HPDE6-E6E7 (cell line): ENCODE data around the gene ANKRD44.

Source experiments
- DNase-seq: peaks from one replicate; pipeline ENCODE4 v3.0.0; 2011; ENCODE audit warnings: missing footprints; ENCODE audit errors: extremely low spot score

The ANKRD44 gene

DNA sequence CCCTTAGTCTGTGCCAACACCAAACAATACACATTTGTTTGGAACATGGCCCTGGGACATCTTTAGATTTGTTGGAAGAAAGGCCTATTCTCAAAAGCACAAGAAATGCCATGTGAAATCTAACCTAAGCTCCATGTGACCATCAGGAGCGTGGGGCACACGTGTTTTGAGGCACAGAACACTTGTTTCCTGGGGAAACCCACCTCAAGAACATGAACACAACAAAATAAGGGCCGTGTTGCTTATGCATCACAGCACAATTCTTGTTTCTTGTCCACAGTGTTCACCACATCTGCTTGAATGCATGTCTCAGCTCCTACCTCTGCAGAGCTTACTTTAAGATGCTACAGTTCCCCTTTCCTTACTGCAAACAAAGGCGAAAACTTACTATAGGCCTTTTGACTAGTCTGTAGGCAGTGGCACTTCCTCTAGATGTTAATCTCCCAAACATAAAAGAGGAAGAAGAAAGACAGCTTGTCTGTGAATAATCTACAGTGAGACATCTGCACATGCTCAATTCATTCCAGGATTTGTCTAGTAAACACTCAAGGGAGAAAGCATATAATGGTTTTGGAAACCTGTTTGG lies 165.0 kb downstream of the ANKRD44 start:
- no peak for DNase-seq

- no peak for DNase-seq
These were observed 166.4 kb downstream of the ANKRD44 start for GRCh38 chr2:197144183-197144582.

DNA sequence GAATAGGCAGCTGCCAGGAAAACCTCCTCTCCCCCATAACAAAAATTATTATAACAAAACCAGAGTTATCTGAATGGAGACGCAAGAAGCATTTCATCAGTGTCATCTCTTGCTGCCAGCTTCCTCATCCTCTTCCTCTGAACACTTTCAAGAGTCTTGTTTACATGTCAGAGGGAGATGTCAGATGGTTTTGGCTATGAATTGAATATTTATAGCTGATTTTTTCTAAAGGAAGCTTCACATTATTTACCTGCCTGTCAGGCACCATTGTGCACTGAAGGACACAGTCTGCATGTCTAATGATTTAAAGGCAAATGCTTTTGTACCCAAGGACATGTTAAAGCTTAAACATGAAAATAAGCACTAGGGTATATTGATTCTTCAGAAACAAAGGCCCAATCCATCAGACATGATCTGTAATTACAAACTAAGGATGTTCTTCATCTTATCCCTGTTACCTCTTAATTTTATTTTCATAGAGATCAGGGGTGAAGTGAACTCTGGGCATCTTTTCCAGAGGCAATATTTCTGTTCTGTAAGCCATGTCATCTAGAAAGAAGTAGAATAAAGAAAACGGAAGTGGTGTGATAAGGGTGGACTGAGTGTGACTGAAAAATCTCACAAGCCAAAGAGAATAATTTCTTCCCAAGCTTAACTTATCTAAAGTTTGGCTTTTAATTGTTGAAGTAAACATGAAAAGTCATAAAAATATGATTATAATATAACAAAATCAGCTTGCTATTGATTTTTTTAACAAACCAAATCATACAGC lies 168.7 kb downstream of the ANKRD44 start:
- DNase-seq = no peak

GRCh38 chr2:197140045-197140444 lies 170.5 kb downstream of the ANKRD44 start:
- DNase-seq = no peak

DNA sequence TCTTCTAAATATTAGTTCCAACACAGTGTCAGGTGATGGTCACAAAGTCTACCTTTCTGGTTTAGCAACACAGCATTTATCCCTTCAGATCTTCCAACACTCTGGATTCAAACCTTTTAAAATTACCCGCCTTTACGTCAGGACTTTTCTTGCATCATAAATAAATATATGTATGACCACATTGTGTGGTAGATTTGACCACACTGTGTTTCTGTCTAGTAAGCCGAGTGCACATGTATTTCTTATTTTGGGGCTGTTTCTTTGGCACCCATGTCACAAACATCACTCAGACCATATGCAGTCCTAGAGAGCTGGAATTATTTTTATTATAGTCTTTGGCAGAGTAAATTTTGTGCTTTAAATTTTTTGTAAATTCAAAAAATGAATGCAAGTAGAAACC lies 172.1 kb downstream of the ANKRD44 start:
- no peak for DNase-seq

DNA sequence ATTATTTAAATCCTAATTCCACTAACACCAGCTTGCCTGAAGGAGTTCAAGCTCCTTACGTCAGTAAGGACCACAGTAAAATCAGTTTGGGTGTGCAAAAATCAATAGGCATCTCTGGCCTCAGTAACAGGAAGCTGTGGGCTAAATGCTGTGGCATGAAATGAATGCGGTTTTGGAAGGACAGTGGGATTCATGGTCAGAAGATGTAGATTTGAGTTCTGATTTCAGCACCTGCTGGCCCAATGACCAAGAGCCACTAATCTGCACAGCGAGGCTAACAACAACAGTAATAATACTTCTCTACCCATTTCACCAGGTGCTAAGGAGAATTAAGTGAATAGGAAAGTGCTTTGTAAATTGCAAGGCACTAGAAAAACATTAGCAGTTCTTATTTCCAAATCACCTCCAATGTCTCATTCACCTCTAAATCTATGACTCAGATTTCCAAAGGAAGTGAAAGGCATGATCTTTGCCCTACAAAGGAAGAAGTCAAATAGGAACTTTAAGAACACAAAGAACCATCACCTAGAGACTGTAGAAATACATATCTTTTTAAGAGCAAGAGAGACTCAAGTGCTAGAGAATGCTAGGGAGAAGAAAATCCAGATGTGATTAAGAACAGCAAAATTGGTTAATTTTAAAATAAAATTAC lies 172.6 kb downstream of the ANKRD44 start:
- no peak for DNase-seq

- DNase-seq = peak; percentile 54
These were observed 173.3 kb downstream of the ANKRD44 start for GRCh38 chr2:197137231-197137630.

DNA sequence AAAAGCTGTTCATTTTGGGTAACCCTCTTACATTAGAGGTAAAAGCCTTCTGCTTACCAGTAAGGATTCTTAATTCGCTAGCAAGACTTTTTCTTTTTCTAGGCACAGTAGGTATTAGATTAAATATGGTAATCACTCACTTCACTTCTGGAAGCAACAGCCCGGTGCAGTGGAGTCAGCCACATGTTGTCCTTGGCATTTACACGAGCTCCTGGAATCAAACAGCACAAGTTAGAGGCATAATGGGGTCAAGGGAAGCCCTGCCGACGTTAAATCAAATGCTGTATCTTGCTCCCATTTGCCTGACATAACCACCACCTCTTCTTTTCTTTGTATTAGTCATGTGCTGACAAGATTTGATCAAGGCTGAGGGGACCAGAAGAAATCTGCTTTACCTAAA lies 174.1 kb downstream of the ANKRD44 start:
- no peak for DNase-seq

- no peak for DNase-seq
These were observed 174.8 kb downstream of the ANKRD44 start for GRCh38 chr2:197135806-197136205.

GRCh38 chr2:197134206-197134605 lies 176.4 kb downstream of the ANKRD44 start:
- no peak for DNase-seq

- DNase-seq = no peak
These were observed 179.1 kb downstream of the ANKRD44 start for GRCh38 chr2:197131558-197131855.

DNA sequence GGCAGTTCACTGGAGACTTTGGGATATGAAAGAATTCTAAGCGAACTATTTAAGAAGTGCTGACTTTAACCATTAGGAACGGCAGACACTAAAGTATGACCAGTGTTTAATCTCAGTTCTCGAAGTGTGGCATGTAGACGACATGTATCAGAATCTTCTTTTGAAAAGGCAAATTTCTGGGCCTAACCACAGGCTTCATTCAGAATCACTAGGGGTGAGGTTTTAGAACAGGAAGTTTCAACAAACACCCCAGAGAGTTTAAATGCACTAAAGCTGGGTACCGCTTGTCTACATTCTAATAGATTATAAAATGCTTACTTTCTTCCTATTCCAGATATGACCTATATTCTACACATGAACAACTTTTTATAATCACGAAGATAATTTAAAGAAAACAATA lies 180.3 kb downstream of the ANKRD44 start:
- no peak for DNase-seq

DNA sequence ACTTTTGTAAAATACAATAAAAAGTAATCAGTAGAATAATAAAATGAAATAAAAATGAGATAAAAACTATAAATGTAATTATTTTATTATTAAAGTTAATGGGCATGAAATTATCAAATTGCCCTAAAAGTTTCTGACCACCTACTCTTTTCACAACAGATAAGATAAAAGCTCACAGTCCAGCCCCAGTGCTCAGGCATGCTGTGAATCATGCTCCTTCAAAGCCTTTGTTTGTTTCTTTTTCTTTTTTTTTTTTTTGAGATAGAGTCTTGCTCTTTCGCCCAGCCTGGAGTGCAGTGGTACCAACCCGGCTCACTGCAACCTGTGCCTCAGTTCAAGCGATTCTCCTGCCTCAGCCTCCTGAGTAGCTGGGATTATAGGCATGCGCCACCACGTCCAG lies 181.7 kb downstream of the ANKRD44 start:
- no peak for DNase-seq

DNA sequence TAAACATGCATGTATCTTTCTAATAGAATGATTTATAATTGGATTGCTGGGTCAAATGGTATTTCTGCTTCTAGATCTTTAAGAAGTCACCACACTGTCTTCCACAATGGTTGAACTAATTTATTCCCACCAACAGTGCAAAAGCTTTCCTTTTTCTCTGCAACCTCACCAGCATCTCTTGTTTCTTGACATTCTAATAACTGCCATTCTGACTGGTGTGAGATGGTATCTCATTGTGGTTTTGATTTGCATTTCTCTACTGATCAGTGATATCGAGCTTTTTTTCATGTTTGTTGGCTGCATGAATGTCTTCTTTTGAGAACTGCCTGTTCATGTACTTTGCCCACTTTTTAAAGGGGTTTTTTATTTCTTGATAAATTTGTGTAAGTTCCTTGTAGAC lies 182.5 kb downstream of the ANKRD44 start:
- no peak for DNase-seq

DNA sequence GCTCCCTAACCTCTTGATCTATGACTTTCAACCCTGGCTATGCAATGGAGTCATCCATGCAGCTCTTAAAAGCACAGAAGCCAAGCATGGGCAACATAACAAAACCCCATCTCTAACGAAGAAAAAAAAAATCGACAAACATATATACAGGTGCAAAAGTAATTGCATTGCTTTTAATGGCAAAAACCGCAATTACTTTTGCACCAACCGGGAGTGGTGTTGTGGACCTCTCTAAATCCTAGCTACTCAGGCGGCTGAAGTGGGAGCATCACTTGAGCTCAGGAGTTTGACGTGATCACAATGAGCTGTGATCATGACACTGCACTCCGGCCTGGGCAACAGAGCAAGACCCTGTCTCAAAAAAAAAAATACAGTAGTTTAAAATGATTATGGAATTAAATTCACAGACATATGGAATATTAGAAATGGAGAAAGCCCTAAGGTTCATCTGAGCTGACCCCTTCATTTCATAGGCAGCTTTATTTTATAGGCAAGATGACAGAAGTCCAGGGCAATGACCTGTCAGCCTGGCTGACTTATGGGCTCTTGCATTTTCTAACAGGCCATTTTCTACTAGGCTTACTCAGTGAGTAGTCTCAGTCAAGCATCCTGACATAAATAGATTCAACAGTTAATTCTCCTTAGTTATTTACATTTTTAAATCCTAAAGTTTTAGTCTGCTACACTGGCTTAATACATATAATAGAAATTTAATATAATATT lies 183.8 kb downstream of the ANKRD44 start:
- no peak for DNase-seq

GRCh38 chr2:197124639-197125390 lies 185.8 kb downstream of the ANKRD44 start:
- no peak for DNase-seq

DNA sequence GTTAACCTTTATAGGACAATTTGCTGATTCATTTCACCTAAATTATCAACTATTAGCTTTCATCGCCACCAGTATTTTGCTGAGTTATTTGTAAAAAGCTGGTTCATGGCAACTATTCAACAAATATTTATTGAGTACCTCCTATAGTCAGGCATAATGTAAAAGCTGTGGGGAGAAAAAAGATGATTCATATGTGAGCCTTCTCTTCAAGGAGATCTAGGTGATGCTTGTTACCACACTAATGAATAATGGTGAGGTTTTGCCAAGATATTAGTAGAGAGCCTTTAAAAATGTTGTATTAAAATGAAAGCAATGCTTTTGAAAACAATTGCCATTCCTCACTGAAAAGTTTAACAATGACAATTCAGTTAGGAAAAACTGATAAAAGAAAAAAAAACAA lies 187.8 kb downstream of the ANKRD44 start:
- DNase-seq = no peak

- DNase-seq = no peak
These were observed 188.7 kb downstream of the ANKRD44 start for GRCh38 chr2:197121756-197122385.

GRCh38 chr2:197121255-197121654 lies 189.3 kb downstream of the ANKRD44 start:
- no peak for DNase-seq

DNA sequence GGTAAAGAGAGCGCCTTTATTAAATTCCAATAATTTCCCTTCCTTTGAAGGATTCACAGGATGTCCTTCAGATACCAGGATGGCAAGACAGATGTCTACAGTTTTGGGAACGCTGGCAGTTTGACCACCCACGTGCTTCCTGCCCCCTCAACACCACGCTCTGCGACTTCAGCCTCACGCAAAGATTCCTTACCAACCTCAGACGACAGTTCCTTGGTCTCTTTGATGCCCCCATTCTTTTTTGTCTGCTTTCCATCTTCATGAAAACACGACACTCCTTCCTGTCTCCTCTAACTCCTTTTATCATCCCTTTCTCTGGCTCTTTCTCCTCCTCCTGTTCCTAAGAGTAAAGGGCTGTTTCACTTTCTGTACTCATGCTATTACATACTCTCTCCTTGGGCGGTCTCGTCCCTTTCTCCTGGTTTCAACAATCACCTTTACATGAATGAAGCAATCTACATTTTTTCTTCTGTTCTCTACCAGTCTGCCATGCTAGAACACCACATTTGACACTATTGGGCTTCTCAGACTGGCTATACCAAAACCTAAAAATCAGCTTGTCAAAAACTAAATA lies 194.2 kb downstream of the ANKRD44 start:
- DNase-seq = no peak

DNA sequence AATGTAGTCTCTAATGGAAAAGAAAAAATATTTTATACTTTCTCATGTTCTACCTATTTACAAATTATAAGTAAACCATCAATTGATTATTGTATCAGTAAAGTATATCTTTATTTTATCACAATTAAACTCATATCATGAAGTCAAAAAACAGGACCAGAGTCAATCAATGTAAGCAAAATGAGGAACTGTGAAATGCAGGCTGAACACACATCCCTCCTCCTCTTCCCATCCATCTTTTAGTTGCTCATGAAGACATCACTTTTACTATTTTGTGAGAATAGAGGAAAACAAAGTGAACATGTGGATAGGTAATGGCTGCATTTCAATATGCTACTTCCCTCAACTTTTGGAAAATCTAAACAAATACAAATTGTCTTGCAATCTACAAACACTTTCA lies 195.3 kb downstream of the ANKRD44 start:
- no peak for DNase-seq
